SK-N-SH treated with all-trans-retinoic acid at 6 μM for 48 hours (cell line): ENCODE results near the gene AVPI1.

Experiments
- ATAC-seq: fragments of 200-7000 bp; cut with Tn5 transposase; 3 replicates; pipeline ENCODE4 v1.9.1; 2020; ENCODE audit warnings: mild to moderate bottlenecking, moderate library complexity
- ARNTL ChIP-seq: fragments of 450-650 bp; formaldehyde crosslinking; IDR thresholded peaks from 2 replicates; pipeline ENCODE4 v1.5.0; 2020; ENCODE audit warnings: low read depth, mild to moderate bottlenecking, moderate library complexity, borderline replicate concordance
- BACH2 ChIP-seq: fragments of 250-450 bp; sonication (Bioruptor Pico); IDR thresholded peaks from 2 replicates; pipeline ENCODE4 v1.9.0; 2021; ENCODE audit warnings: mild to moderate bottlenecking, borderline replicate concordance
- CREB5 ChIP-seq: fragments of 250-450 bp; sonication (Bioruptor Pico); IDR thresholded peaks from 2 replicates; pipeline ENCODE4 v1.5.1; 2020; ENCODE audit warnings: low read depth, mild to moderate bottlenecking, moderate library complexity
- CSDC2 ChIP-seq: fragments of 250-450 bp; sonication (Bioruptor Pico); IDR thresholded peaks from 2 replicates; pipeline ENCODE4 v1.5.0; 2020; ENCODE audit warnings: mild to moderate bottlenecking, moderate library complexity
- ESRRG ChIP-seq: fragments of 250-450 bp; sonication (Bioruptor Pico); IDR thresholded peaks from 2 replicates; pipeline ENCODE4 v1.6.1; 2021; ENCODE audit warnings: mild to moderate bottlenecking
- OSR1 ChIP-seq: fragments of 250-450 bp; sonication (Bioruptor Pico); IDR thresholded peaks from 2 replicates; pipeline ENCODE4 v1.8.0; 2022; ENCODE audit warnings: moderate library complexity, mild to moderate bottlenecking, inconsistent platforms
- PATZ1 ChIP-seq: fragments of 250-450 bp; sonication (Bioruptor Pico); IDR thresholded peaks from 2 replicates; pipeline ENCODE4 v1.8.0; 2020; ENCODE audit warnings: mild to moderate bottlenecking, moderate library complexity, borderline replicate concordance
- RARB ChIP-seq: fragments of 250-450 bp; sonication (Bioruptor Pico); IDR thresholded peaks from 2 replicates; pipeline ENCODE4 v1.8.0; 2021; ENCODE audit warnings: mild to moderate bottlenecking, moderate library complexity
- TCF4 ChIP-seq: fragments of 250-450 bp; sonication (Bioruptor Pico); IDR thresholded peaks from 2 replicates; pipeline ENCODE4 v1.8.0; 2021; ENCODE audit warnings: mild to moderate bottlenecking, moderate library complexity, borderline replicate concordance
- TOX ChIP-seq: fragments of 250-450 bp; sonication (Bioruptor Pico); IDR thresholded peaks from 2 replicates; pipeline ENCODE4 v1.8.0; 2021; ENCODE audit warnings: mild to moderate bottlenecking, moderate library complexity, borderline replicate concordance
- TSHZ2 ChIP-seq: fragments of 250-450 bp; sonication (Bioruptor Pico); IDR thresholded peaks from 2 replicates; pipeline ENCODE4 v1.5.0; 2020; ENCODE audit warnings: mild to moderate bottlenecking, moderate library complexity
- ZC3H10 ChIP-seq: fragments of 250-450 bp; sonication (Bioruptor Pico); IDR thresholded peaks from 2 replicates; pipeline ENCODE4 v1.5.1; 2021; ENCODE audit warnings: mild to moderate bottlenecking, moderate library complexity
- ZFP3 ChIP-seq: fragments of 250-450 bp; sonication (Bioruptor Pico); IDR thresholded peaks from 2 replicates; pipeline ENCODE4 v1.5.0; 2020; ENCODE audit warnings: mild to moderate bottlenecking, moderate library complexity
- ZNF565 ChIP-seq: fragments of 450-650 bp; formaldehyde crosslinking; conservative IDR thresholded peaks from 2 replicates; pipeline ENCODE4 v1.5.0; 2020; ENCODE audit warnings: low read depth, mild to moderate bottlenecking, moderate library complexity
- ZNF70 ChIP-seq: fragments of 450-650 bp; formaldehyde crosslinking; IDR thresholded peaks from 2 replicates; pipeline ENCODE4 v1.5.0; 2020; ENCODE audit warnings: mild to moderate bottlenecking, moderate library complexity
- ZNF8 ChIP-seq: fragments of 450-650 bp; formaldehyde crosslinking; IDR thresholded peaks from 2 replicates; pipeline ENCODE4 v1.5.0; 2020; ENCODE audit warnings: mild to moderate bottlenecking, moderate library complexity

The AVPI1 gene

GRCh38 chr10:97715259-97715874 lies 28.3 kb upstream of the AVPI1 start (continued):
- TF ChIP-seq TCF4 (CRISPR knock-in tag) (no peak), CREB5 (CRISPR knock-in tag) (no peak), ZFP3 (CRISPR knock-in tag) (no peak)

GRCh38 chr10:97714401-97715258 lies 27.6 kb upstream of the AVPI1 start:
- ATAC-seq, result peak; percentile 75

GRCh38 chr10:97713826-97714400 lies 26.9 kb upstream of the AVPI1 start:
- TF ChIP-seq CREB5 (CRISPR knock-in tag), result no peak
- TF ChIP-seq RARB (CRISPR knock-in tag), result no peak
- TF ChIP-seq ZNF70 (CRISPR knock-in tag), result no peak
- no peak for TF ChIP-seq TSHZ2 (CRISPR knock-in tag)
- no peak for TF ChIP-seq BACH2 (CRISPR knock-in tag)
- no peak for TF ChIP-seq ESRRG (CRISPR knock-in tag)
- no peak for TF ChIP-seq OSR1 (CRISPR knock-in tag)
- TF ChIP-seq ARNTL, result peak; percentile 54; the same call in 1 of the 2 replicates
- TF ChIP-seq TCF4 (CRISPR knock-in tag), result no peak
- TF ChIP-seq TOX, result no peak
- TF ChIP-seq ZFP3 (CRISPR knock-in tag), result 0 out of 2 replicates have a peak, but pooled peaks have one; percentile 25
- TF ChIP-seq ZC3H10 (CRISPR knock-in tag), result no peak
- peak; percentile 68 for ATAC-seq

More at GRCh38 chr10:97714401-97715258, 27.6 kb upstream of the AVPI1 start:
- no peak for TF ChIP-seq TOX
- TF ChIP-seq PATZ1 (CRISPR knock-in tag), result no peak
- TF ChIP-seq ARNTL, result no peak
- no peak for TF ChIP-seq ZNF565 (CRISPR knock-in tag)
- TF ChIP-seq ZFP3 (CRISPR knock-in tag), result no peak
- no peak for TF ChIP-seq TCF4 (CRISPR knock-in tag)
- no peak for TF ChIP-seq RARB (CRISPR knock-in tag)
- no peak for TF ChIP-seq ZNF8 (CRISPR knock-in tag)
- no peak for TF ChIP-seq CSDC2 (CRISPR knock-in tag)

GRCh38 chr10:97713339-97713825 lies 26.3 kb upstream of the AVPI1 start, which contains the start of gene MARVELD1:
TSS of gene MARVELD1 (plus strand) at chr10:97713730. CDS start at chr10:97713877, 147 bp downstream.
- no peak for TF ChIP-seq TOX
- TF ChIP-seq TSHZ2 (CRISPR knock-in tag), result 0 out of 2 replicates have a peak, but pooled peaks have one; percentile 20
- ATAC-seq, result peak; percentile 52
